ENCODE results near the gene KIF24.

KIF24 gene

GRCh38 chr9:34374905-34375552 is 46.0 kb upstream of the KIF24 start:
- POLR2A ChIA-PET (ENCODE audit: low non-redundant PET), result interaction anchor here (0.7 kb wide), 1 partner anchor 20 kb away, joined by 3 read pairs; no protein-coding TSS in a partner anchor

GRCh38 chr9:34374339-34374738 is 45.3 kb upstream of the KIF24 start:
- ChIA-PET CTCF (interaction anchor here (0.6 kb wide), 1 partner anchor 500 kb away, joined by 3 read pairs; no protein-coding TSS in a partner anchor), POLR2A (ENCODE audit: low non-redundant PET) (no interaction called here)
- DNase-seq (ENCODE audit: low spot score), result no peak
- TF ChIP-seq CTCF (conservative IDR thresholded peaks at IDR 0.05; ENCODE audit: low read depth), result no peak
- no peak overlapping the region for H3K27ac ChIP-seq

More at GRCh38 chr9:34374905-34375552, 46.0 kb upstream of the KIF24 start:
- no peak for DNase-seq (ENCODE audit: low spot score)
- H3K27ac ChIP-seq, result no peak overlapping the region
- no peak for TF ChIP-seq CTCF (conservative IDR thresholded peaks at IDR 0.05; ENCODE audit: low read depth)
- CTCF ChIA-PET, result interaction anchor here (0.6 to 1.4 kb wide), 3 partner anchors 201 to 259 kb away, joined by 3 to 5 read pairs (median 4); no protein-coding TSS in a partner anchor

- CTCF ChIA-PET, result interaction anchor here (0.6 kb wide), 1 partner anchor 499 kb away, joined by 3 read pairs; no protein-coding TSS in a partner anchor
- H3K27ac ChIP-seq, result no peak overlapping the region
- no peak for TF ChIP-seq CTCF (conservative IDR thresholded peaks at IDR 0.05; ENCODE audit: low read depth)
- POLR2A ChIA-PET (ENCODE audit: low non-redundant PET), result no interaction called here
- DNase-seq (ENCODE audit: low spot score), result no peak
These were observed 44.7 kb upstream of the KIF24 start for GRCh38 chr9:34373749-34374148.

- no peak overlapping the region for H3K27ac ChIP-seq
- no peak for DNase-seq (ENCODE audit: low spot score)
- POLR2A ChIA-PET (ENCODE audit: low non-redundant PET), result no interaction called here
- CTCF ChIA-PET, result interaction anchor here (0.6 kb wide), 1 partner anchor 73 kb away, joined by 5 read pairs; no protein-coding TSS in a partner anchor
- no peak for TF ChIP-seq CTCF (conservative IDR thresholded peaks at IDR 0.05; ENCODE audit: low read depth)
These were observed 43.5 kb upstream of the KIF24 start for GRCh38 chr9:34372467-34373011.

GRCh38 chr9:34371886-34372466 is 42.9 kb upstream of the KIF24 start:
- POLR2A ChIA-PET (ENCODE audit: low non-redundant PET), result no interaction called here
- no peak overlapping the region for H3K27ac ChIP-seq
- TF ChIP-seq CTCF (conservative IDR thresholded peaks at IDR 0.05; ENCODE audit: low read depth), result no peak
- no peak for DNase-seq (ENCODE audit: low spot score)
- CTCF ChIA-PET, result no interaction called here

GRCh38 chr9:34370970-34371880 is 42.2 kb upstream of the KIF24 start:
- ChIA-PET POLR2A (ENCODE audit: low non-redundant PET) (no interaction called here), CTCF (no interaction called here)
- H3K27ac ChIP-seq, result no peak overlapping the region
- TF ChIP-seq CTCF (conservative IDR thresholded peaks at IDR 0.05; ENCODE audit: low read depth), result no peak
- DNase-seq (ENCODE audit: low spot score), result no peak

Data from RWPE1 (cell line).